Mucosa of rectum (tissue), 2 donors: ENCODE measurements around the gene SCUBE1.

Experiments
- H3K27ac ChIP-seq, 2 donors: one replicate each; pipeline ENCODE4 v1.7.0; 2013; ENCODE audit warnings: inconsistent platforms in 2 of 2, low read depth in 2 of 2, low read length in 2 of 2
- H3K27me3 ChIP-seq, 2 donors: one replicate each; pipeline ENCODE4 v1.7.0; 2013; ENCODE audit warnings: low read length in 2 of 2; ENCODE audit not compliant: control insufficient read depth in 2 of 2, insufficient read depth in 2 of 2
- H3K36me3 ChIP-seq, 2 donors: one replicate each; pipeline ENCODE4 v1.7.0; 2013; ENCODE audit warnings: low read length in 2 of 2; ENCODE audit not compliant: control insufficient read depth in 2 of 2, insufficient read depth in 2 of 2
- H3K4me1 ChIP-seq, 2 donors: one replicate each; pipeline ENCODE4 v1.7.0; 2013; ENCODE audit warnings: low read length in 2 of 2, mild to moderate bottlenecking in 1 of 2; ENCODE audit not compliant: control insufficient read depth in 2 of 2, insufficient read depth in 2 of 2
- H3K4me3 ChIP-seq, 2 donors: one replicate each; pipeline ENCODE4 v1.7.0; 2013; ENCODE audit warnings: low read length in 2 of 2
- H3K9ac ChIP-seq, 2 donors: one replicate each; pipeline ENCODE4 v1.7.0; 2013; ENCODE audit warnings: low read length in 2 of 2, low read depth in 1 of 2, mild to moderate bottlenecking in 1 of 2
- H3K9me3 ChIP-seq, 2 donors: one replicate each; pipeline ENCODE4 v1.7.0; 2013; ENCODE audit warnings: low read length in 2 of 2; ENCODE audit not compliant: control insufficient read depth in 2 of 2
- donor health status: healthy.
- donor health status: Normal muscosa, but diverticular disease.

Gene SCUBE1

DNA sequence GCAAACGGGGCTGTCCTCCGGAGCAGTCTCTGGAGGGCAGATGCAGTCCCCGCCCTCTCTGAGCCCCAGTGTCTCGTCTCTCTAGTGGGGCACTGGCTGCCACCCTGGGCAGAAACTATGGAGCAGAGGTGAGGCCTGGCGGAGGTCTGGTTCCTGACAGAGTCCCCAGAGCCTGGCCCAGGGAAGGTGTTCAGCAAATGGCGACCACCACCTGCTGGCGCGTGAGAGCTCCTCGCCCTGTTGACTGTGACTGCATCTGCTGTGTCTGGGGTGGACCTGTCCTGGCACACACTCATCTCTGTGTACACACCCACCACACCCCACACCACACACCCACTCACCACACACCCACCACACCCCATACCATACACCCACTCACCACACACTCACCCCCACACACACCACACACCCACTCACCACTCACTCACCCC is 137.9 kb downstream of the SCUBE1 start:
- Histone ChIP-seq H3K27ac (no peak overlapping the region), H3K36me3 (no peaks in the 10 kb centered on the region), H3K4me3 (no peak overlapping the region), H3K4me1 (no peaks in the 10 kb centered on the region), H3K9me3 (no peaks in the 10 kb centered on the region), H3K9ac (no peak overlapping the region), H3K27me3 (no peaks in the 10 kb centered on the region)

DNA sequence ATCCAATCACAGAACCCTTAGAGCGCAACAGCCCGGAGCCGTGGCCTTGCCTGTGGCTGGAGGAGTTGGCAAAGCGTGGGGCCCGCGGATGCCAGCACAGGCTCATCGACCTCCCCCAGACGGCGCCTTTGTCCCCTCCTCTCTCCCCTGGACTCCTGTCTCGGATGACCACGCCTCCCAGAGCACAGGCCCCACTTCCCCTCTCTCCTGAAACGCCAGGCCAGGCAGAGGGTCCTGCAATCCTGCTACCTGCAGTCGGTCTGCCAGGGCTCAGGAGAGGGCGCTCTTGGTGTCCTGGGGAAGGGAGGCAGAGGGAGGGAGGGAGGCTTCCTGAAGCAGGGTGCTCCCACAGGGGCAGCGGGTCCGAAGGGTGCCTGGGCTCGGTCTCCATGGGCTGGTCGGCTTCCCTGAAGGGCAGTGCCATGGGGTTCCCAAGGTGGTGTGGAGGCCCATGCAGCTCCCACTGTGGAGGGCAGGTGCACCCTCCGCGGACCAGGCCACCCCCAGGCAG is 139.6 kb downstream of the SCUBE1 start:
- Histone ChIP-seq H3K27ac (no peak overlapping the region), H3K9me3 (no peaks in the 10 kb centered on the region), H3K27me3 (no peaks in the 10 kb centered on the region), H3K36me3 (no peaks in the 10 kb centered on the region), H3K4me1 (no peaks in the 10 kb centered on the region), H3K9ac (no peak overlapping the region), H3K4me3 (no peak overlapping the region)

DNA sequence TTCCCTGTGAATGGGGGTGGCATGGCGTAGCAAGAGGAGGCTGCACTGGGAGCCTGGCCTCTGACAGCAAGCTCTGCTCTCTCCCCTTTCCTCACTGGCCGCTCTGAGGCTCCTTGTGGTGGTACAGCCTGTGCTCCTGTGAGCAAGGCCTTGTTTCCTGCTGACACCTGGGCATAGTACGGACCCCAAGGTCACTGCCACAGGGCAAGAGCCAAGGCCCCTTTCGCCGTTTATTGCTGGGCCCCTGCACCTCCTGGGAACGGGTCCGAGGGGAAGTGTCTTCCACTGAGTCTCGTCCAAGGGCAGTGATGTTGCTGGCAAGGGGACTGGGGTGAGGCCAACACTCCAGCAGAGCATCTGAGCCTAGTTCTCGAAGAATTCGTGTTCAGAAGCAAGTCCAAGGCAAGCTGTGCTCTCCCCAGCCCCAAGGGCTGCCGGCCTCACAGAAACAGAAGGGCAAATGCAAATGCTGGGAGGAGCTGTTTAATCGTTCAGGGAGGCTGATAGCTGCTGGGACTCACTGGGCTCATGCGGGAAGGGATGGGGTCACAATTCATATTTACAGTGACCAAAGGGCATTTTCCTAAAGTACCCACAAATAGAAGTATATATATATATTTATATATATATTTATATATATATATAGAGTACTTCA is 140.3 kb downstream of the SCUBE1 start:
- Histone ChIP-seq H3K27me3 (no peaks in the 10 kb centered on the region), H3K27ac (no peak overlapping the region), H3K4me1 (no peaks in the 10 kb centered on the region), H3K36me3 (no peaks in the 10 kb centered on the region), H3K9me3 (no peaks in the 10 kb centered on the region), H3K9ac (no peak overlapping the region), H3K4me3 (no peak overlapping the region)

DNA sequence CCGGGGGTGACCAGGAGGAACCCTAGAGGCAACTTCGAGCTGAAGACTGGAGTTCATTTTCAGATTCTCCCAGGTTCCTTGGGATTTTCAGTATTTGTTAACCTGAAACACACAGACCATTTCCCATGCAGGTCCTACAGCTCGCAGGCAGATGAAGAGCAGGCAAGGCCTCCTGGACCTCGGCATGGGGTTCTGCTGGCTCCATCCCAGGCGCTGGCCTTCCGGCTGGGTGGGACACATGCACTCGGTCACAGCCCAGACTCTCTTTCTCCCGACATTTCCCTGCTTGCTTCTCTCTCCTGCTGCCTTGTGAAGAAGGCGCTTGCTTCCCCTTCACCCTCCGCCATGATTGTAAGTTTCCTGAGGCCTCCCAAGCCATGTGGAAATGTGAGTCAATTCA is 140.8 kb downstream of the SCUBE1 start:
- Histone ChIP-seq H3K9ac (no peak overlapping the region), H3K4me1 (no peaks in the 10 kb centered on the region), H3K9me3 (no peaks in the 10 kb centered on the region), H3K4me3 (no peak overlapping the region), H3K36me3 (no peaks in the 10 kb centered on the region), H3K27ac (no peak overlapping the region), H3K27me3 (peaks cover 0 to 3% of the 10 kb centered on the region in 2 donors)

DNA sequence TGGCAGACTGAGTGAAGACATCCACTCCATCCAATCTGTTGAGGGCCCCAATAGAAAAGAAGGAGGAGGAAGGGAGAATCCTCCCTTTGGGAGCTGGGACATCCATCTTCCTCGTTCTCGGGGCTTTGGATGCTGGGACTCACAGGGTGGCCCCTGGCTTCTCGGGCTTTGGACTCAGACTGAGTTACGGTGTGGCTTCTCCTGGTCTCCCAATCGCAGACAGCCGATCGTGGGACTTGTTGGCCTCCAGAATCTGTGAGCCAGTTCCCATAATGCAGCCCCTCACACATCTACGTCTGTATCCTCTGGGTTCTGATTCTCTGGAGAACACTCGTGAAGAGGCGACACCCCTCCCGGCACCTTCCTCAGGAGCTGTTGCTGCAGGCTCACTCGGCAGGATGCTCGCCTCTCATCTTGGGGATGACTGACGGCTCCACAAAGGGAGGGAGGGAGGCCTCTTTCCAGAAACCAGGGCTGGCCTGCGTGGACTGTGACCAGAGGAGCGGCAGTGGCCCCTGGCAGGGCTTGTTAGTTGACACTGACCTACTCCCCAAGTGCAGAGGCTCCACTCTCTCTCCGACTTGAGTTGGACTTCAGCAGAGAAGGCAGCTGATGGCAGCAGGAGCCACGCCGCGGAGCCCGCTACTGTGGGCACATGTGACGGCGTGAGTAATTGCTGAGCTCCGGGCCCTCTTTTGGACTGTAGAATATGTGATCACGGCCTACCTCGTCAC is 141.5 kb downstream of the SCUBE1 start:
- Histone ChIP-seq H3K27me3 (peaks cover 0 to 4% of the 10 kb centered on the region in 2 donors), H3K4me1 (no peaks in the 10 kb centered on the region), H3K9ac (no peak overlapping the region), H3K4me3 (no peak overlapping the region), H3K36me3 (no peaks in the 10 kb centered on the region), H3K9me3 (no peaks in the 10 kb centered on the region), H3K27ac (no peak overlapping the region)

DNA sequence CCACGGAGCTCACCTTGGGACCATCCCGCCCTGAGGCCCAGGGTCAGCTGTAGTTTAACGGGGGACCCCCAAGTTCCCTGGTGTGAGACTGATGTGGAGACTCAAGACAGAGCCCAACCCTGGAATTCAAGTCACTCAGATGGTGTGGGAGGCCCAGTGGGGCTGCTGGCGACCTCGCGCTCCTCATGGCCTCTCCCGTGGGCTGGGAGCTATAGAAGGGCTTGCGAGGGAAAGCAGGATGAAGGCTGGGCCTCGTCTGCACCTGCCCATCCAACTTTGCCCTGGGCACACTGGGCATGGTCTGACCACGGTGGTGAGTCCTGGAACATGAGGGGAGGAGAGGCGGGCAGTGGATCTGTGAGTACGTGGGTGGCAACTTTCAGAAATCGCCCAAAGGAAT is 142.6 kb downstream of the SCUBE1 start:
- Histone ChIP-seq H3K36me3 (no peaks in the 10 kb centered on the region), H3K4me1 (no peaks in the 10 kb centered on the region), H3K9me3 (no peaks in the 10 kb centered on the region), H3K4me3 (no peak overlapping the region), H3K27ac (no peak overlapping the region), H3K9ac (no peak overlapping the region), H3K27me3 (peaks cover 0 to 4% of the 10 kb centered on the region in 2 donors)

DNA sequence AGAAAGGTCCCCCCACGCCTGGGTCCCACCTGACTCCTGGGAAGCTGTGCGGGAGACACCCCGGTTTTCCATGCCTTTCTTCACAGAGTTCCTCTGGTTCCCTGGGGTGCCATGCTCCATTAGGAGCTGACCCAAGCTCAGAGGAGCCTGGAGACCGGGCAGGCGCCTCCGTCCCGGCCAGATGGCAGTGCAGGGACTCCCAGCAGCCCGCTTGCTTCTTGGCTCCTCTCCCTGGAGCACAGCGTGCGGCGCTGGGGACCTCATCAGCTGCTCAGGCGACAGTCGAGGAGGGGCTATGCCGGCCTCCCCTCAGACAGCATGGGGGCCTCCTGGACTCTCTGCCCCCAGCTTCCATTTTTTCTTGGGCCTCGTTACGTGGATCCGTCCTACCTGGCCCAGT is 143.1 kb downstream of the SCUBE1 start:
- peaks cover 0 to 4% of the 10 kb centered on the region in 2 donors for H3K27me3 ChIP-seq
- H3K36me3 ChIP-seq = no peaks in the 10 kb centered on the region
- no peaks in the 10 kb centered on the region for H3K9me3 ChIP-seq
- no peak overlapping the region for H3K27ac ChIP-seq
- H3K9ac ChIP-seq = no peak overlapping the region
- no peaks in the 10 kb centered on the region for H3K4me1 ChIP-seq
- no peak overlapping the region for H3K4me3 ChIP-seq

DNA sequence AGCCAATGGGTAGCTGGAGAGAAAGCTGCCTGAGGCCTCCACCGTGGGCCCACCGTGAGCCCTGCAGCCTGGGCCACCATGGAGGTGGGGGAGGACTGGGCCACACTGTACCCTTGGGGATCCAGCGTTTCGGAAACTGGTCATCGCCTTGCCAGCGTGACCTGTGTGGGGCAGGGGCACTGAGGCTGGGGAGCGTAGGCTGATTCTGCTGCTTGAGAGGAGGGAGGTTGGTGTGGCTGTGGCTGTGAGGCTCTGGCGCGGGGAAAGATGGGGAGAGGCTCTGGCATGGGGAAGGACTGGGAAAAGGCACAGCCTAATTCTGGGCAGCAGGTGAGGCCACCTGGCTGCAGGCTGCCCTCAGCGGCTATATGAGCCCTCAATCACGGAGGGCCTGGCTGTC is 143.6 kb downstream of the SCUBE1 start:
- H3K36me3 ChIP-seq = no peaks in the 10 kb centered on the region
- H3K4me1 ChIP-seq = no peaks in the 10 kb centered on the region
- peaks cover 0 to 4% of the 10 kb centered on the region in 2 donors for H3K27me3 ChIP-seq
- H3K9me3 ChIP-seq = no peaks in the 10 kb centered on the region
- H3K27ac ChIP-seq = no peak overlapping the region
- H3K4me3 ChIP-seq = no peak overlapping the region
- no peak overlapping the region for H3K9ac ChIP-seq

DNA sequence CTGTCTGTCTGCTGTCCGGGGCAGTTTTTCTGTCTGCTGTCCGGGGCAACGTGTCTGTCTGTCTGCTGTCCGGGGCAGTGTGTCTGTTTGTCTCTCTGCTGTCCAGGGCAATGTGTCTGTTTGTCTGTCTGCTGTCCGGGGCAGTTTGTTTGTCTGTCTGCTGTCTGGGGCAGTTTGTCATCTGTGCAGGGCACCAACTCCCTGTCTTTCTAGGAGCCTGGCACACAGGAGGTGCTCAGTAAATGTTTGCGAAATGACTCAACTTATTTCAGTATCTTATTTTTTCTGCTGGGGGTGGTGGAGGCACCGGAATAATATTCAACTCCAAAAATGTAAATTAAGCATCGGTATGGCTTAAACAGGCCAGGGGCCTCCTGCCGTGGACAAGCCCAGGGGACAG is 144.2 kb downstream of the SCUBE1 start:
- Histone ChIP-seq H3K27ac (no peak overlapping the region), H3K27me3 (peaks cover 0 to 4% of the 10 kb centered on the region in 2 donors), H3K4me3 (no peak overlapping the region), H3K9me3 (no peaks in the 10 kb centered on the region), H3K36me3 (no peaks in the 10 kb centered on the region), H3K4me1 (no peaks in the 10 kb centered on the region), H3K9ac (no peak overlapping the region)

DNA sequence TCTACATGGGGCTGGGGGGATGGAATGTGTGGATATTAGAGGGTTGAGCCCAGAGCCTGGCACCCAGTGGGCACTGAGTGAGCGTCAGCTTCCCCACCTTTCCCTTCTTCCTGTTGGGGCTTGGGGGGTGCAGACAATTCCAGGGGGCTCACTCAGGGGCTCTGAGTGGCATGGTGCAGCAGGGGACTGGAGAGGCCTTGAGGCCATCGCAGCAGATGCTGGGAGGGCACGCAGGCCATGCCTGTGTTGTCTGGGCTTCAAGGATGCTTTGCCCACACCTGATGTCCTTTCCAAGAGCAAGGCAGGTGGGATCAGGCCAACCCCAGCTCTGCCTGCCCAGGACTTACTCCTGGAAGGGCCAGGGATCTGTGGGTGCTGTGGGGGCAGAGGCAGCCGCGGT is 145.0 kb downstream of the SCUBE1 start:
- H3K9ac ChIP-seq = no peak overlapping the region
- no peak overlapping the region for H3K27ac ChIP-seq
- H3K4me3 ChIP-seq = no peak overlapping the region
- no peaks in the 10 kb centered on the region for H3K36me3 ChIP-seq
- no peaks in the 10 kb centered on the region for H3K4me1 ChIP-seq
- peaks cover 0 to 4% of the 10 kb centered on the region in 2 donors for H3K27me3 ChIP-seq
- H3K9me3 ChIP-seq = no peaks in the 10 kb centered on the region
